Erythroblast (primary cell): ENCODE data around the gene ZNF101.
A peak's percentile ranks its signal among the peaks of the same experiment; 100 is the strongest.

Experiments
- DNase-seq, 2 experiments: peaks; one replicate each; lab custom pipeline; 2025; lab: John Stamatoyannopoulos, UW
- GATA1 ChIP-seq: IDR thresholded peaks from 2 replicates; pipeline ENCODE4 v1.6.1; 2011; ENCODE audit warnings: low read depth, mild to moderate bottlenecking, control low read depth, low read length, moderate library complexity
- POLR2A ChIP-seq: IDR thresholded peaks from 2 replicates; pipeline ENCODE4 v1.6.1; 2011; ENCODE audit warnings: mild to moderate bottlenecking, low read length

The ZNF101 gene

DNA sequence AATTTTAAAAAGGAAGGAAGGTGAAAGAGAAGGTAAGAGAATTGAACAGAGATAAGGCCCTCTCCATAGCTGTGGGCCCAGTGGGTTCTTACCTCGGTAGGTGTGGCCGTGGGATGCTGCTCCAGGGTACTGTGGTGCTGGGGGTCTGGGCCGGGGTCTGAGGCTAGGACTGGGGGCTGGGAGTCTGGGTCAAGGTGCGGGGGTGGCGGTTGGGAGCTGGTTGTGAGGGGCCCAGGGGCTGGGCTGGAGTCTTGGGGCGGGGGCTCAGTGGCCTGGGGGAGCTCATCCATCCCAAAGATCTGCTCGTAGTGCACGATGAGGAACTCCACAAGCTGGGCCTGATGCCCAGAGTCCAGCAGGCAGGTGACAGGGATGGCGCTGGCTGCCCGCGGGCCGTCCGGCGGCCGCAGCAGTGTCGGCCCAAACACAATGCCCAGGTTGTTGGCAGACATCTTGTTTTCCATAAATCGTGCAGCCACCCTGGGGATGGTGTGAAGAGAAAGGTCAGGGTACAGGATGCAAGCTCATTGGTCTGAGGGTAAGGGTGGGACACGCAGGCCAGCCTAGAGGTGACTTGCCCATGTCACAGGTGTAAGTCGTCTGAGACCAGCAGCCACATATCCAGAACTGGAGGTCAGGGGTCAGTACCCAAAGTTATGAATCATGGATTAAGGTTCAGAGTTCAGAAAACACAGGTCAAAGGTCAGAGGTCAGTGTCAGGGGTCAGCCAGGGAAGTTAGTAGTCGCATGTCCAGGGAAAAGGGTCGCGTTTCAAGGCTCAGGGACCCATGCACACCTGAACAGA lies 34.7 kb upstream of the ZNF101 start:
- no peak for DNase-seq
- no peak for TF ChIP-seq GATA1
- TF ChIP-seq POLR2A, result no peak

DNA sequence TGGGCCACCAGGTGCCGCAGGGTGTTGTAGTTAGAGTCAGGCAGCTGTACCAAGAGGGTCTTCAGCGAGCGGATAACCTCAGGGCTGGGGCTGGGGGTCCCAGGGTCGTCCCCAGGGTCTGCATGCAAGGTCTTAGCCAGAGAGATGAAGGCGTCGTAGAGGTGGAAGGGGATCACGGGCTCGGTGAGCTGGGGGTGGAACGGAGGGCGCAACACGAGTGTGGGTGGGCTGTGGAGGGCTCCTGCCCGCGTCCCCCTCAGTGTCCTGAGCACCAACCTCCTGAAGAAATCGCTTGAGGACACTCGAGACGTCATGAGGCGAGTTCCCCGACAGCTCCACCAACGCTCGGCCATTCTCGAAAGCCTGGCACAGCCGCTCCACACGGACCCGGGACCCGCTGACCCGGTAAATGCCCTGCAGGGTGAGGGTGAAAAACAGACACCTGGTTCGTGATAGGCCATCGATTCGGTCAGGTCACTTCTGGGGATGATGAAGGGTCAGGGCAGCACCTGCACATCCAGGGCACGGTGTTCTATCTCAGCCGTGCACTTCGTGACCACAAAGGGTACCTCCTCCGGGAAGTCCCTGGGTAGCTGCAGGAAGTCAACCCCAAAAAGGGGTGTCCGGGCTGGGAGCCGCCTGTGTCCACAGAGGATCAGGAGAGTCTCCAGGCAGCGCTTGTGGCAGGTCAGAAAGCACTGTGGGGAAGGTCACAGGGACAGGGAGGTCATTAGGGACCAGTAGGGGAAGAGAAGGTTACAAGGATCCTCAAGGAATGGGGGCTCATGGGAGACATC lies 33.9 kb upstream of the ZNF101 start:
- TF ChIP-seq POLR2A (no peak), GATA1 (no peak)
- DNase-seq, result no peak

DNA sequence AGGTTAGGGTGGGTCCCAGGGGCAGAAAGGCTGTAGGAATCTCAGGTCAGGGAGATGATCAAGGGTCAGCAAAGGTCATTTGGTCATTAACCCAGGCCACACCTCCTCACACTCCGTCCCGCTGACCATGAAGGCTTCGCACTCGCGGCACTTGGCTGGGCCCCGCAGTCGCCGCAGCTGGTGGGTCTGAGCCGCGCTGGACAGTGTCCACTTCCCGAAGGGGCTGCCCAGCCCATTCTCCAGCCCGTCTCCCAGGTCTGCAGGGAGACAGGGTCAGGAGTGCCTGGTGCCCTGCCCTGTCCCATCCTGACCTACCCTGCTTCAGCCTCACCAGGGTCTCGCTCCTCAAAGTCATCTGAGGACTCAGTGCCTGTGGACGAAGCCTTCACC lies 33.3 kb upstream of the ZNF101 start:
- no peak for TF ChIP-seq GATA1
- no peak for TF ChIP-seq POLR2A
- DNase-seq, result no peak

DNA sequence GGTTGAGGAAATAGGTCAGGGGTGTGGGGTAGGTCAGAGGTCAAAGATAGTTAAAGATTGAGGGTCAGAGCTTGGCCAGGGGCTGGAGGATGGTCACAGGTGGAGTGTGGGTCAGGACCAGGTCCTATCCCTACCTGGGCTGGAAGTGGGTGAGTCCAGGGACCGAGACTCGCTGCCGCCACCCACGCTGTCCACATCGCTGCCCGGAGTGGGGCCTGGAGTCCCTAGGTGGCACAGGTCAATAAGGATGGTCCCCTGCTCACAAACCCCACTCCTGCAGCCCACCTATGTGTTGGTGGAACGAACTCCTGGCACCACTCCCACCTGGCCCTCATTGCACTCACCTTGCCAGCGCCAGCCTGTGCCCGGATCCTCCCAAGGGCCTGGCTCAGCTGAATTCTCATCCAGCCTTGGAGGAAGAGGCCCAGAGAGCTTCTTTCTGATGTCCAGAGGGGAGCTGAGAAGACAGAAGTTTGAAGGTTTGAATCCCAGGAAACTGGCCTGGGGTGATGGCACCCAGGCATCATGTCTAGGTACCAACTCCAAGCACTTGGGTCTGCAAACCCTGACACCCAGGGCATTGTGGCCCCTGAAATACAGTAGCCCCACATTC lies 32.0 kb upstream of the ZNF101 start:
- TF ChIP-seq POLR2A (no peak), GATA1 (no peak)
- no peak for DNase-seq

GRCh38 chr19:19637186-19637522 lies 31.5 kb upstream of the ZNF101 start:
- DNase-seq, result no peak
- no peak for TF ChIP-seq POLR2A
- no peak for TF ChIP-seq GATA1

DNA sequence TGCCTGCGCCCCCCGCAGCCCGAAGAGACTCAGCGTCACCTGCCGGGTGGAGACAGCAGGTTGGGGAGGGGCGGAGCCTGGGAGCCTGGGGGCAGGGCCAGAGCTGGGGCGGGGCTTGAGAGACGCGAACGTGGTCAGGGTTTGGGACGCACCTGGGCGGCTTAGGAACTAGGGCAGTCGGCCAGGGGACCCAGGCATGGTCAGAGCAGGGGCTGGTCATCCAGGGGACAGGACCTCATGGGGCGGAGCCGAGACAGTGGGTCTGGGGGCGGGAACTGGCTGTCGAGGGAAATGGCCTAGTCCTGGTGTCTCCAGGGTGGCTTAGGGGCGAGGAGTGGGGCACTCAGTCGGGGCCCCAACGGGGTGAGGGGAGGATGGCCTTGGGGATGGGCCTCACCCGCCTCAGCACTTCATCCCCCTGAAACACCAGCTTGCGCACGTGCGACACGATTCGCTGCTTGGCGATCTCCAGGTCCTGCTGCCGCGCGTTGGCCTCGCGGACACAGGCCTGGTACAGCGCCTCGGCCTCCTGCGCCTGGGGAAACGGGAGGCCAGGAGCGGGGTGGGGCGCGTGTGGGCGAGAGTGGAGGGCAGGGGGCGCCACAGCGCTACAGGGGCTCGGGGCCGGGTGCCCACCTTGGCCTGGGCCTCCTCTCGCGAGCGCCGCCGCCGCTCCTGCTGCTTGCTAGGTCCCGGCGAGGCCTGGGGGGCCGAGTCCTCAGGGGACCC lies 31.0 kb upstream of the ZNF101 start:
- TF ChIP-seq GATA1 (no peak), POLR2A (no peak)

GRCh38 chr19:19642506-19643157 lies 26.0 kb upstream of the ZNF101 start:
- no peak for DNase-seq
- TF ChIP-seq GATA1 (no peak), POLR2A (no peak)

More for the DNA sequence above, 31.0 kb upstream of the ZNF101 start:
- no peak for DNase-seq

DNA sequence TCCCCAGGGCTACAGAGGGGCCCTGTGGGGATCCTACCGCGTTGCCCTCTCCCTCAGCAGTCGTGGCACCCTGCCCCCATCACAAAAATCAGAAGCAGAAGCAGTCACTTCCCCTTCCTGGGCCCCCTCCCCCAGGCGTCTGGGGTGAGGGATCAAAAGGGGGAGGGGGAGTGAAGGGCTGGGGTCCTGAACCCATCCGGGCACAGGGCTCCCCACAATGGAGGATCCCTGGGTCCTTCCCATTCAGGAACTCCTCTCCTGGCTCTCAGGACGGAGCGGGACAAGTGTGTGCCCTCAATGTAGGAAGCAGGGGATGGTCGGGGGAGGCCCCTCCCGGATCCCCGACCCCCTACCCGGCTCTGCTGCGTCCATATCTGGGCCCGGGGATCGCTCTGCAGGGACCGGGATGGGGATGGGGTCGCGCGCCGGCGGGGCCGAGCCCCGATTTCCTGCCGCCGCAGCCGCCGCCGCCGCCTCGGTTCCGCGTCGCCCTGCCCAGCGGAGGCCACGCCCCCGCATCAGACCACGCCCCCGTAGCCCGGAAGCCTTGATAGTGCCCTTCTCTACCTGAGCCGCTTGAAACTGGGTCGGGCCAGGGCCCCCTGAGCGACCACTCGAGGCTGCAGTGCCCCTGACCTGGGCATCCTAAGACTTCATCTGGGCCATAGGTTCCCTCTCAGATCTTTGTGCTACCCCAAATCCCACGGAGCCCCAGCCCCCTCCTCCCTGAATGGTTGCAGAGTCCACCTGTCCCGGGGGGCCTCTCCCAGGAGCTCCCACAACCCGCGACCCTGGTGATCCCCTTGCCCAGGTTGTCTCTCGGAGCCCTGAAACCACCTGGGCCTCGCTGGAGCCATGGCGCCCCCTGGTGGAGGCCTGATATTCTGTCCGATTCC lies 25.2 kb upstream of the ZNF101 start, which contains the start of gene GMIP:
Gene GMIP, minus strand, starts transcription at position 500 of the 896 bp plus-strand sequence. Its CDS starts 128 bp downstream, at position 372.
- TF ChIP-seq POLR2A (peak; percentile 4), GATA1 (no peak)
- DNase-seq, result peak; percentile 67 to 86

DNA sequence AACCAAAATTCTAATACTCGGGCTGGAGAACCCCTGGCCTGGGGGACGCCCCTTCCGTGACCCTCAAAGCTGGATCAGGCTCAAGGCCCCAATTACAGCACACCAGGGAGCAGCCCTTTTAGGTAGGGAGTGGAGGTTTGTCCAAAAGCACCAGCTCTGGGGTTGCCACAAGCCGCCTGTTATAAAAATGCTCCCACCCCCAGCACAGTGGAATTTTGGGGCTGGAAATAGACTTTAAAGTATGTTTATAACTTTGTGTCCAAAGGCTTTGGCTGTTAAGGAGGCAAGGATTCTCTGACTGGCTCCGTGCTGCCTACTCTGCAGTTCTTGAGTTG lies 24.6 kb upstream of the ZNF101 start:
- DNase-seq, result no peak
- TF ChIP-seq POLR2A (no peak), GATA1 (no peak)

DNA sequence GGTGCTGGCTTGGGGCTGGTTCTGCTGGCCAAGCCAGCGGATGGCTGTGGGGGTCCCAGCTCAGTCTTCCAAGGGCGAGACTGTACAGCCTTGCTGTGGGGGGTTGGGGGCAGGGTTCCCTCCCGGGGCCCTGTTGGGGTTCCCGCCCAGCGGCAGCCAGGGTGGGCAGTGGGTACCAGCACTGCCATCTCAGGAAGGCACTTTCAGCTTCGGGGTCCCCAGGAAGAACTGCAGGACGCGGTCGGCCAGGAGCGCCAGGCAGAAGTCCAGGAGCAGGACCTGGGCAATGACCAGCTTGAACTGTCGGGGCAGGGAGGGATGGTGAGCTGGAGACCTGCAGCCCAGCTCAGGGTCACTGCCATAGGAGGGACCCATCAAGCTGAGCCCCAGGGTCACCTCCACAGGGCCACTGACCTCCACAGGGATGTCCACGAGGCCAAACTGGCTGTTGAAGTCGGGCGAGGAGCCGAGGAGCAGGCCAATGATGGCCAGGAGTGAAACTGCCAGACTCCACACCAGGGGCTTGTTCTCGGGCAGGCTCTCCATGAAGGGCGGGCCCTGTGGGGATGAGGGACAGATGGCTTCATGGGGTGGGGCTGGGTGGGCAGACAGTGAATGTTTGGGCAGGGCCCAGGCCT lies 23.3 kb upstream of the ZNF101 start:
- no peak for TF ChIP-seq GATA1
- no peak for TF ChIP-seq POLR2A
- DNase-seq, result no peak

GRCh38 chr19:19647037-19647835 lies 21.4 kb upstream of the ZNF101 start:
- TF ChIP-seq GATA1, result no peak
- no peak for TF ChIP-seq POLR2A
- no peak for DNase-seq
